ENCODE measurements around the gene PNPLA1. TPM values are rescaled to one million over a fixed set of nuclear protein-coding genes. Genes with fewer than 3 reads are reported as not detected.

PNPLA1 gene
- total RNA-seq, 1 experiment from 2014 or later: not detected

DNA sequence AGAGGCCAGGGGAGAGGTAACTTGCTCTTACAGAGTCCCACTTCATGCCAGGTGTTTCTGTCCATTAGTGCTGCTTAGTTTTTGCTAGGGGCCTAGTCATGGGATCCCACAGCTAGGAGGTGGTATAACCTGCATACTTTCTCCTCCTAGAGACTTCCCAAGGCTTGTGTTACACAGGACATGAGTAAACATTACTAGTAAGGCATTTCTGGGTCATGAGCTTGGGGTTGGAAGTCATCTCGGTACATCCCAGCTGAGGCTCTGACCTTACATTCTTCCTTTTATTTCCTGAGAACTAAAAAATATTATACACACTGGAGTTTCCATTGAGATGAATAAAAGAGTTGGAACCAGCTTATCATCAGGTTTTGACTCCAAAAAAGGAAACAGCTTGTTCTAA lies 20.9 kb upstream of the PNPLA1 start:
- TF ChIP-seq SMAD4 (CRISPR knock-in tag; IDR thresholded peaks at IDR 0.05): no peak
- TF ChIP-seq CREM (CRISPR knock-in tag; IDR thresholded peaks at IDR 0.05): no peak
- TF ChIP-seq, protein P1, sequence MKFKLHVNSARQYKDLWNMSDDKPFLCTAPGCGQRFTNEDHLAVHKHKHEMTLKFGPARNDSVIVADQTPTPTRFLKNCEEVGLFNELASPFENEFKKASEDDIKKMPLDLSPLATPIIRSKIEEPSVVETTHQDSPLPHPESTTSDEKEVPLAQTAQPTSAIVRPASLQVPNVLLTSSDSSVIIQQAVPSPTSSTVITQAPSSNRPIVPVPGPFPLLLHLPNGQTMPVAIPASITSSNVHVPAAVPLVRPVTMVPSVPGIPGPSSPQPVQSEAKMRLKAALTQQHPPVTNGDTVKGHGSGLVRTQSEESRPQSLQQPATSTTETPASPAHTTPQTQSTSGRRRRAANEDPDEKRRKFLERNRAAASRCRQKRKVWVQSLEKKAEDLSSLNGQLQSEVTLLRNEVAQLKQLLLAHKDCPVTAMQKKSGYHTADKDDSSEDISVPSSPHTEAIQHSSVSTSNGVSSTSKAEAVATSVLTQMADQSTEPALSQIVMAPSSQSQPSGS (CRISPR knock-in tag; IDR thresholded peaks at IDR 0.05; ENCODE audit: borderline replicate concordance, low read depth): no peak
- no peak for TF ChIP-seq GABPB1 (CRISPR knock-in tag; IDR thresholded peaks at IDR 0.05)
- ChIA-PET CTCF (interaction anchor here (0.6 to 2.5 kb wide), 4 partner anchors 53 to 92 kb away, joined by 3 to 11 read pairs (median 4); no protein-coding TSS in a partner anchor), POLR2A (no interaction called here)
- ATAC-seq (no peak), DNase-seq (ENCODE audit: low spot score) (no peak)
- H3K4me1 Mint-ChIP-seq: peaks cover 32% of the 10 kb centered on the region
- no peaks in the 10 kb centered on the region for H3K36me3 Mint-ChIP-seq
- H3K27me3 Mint-ChIP-seq (ENCODE audit: low read depth): no peaks in the 10 kb centered on the region
- no peak overlapping the region for H3K4me3 Mint-ChIP-seq
- no peaks in the 10 kb centered on the region for H3K9me3 Mint-ChIP-seq
- H3K27ac Mint-ChIP-seq: no peak overlapping the region

DNA sequence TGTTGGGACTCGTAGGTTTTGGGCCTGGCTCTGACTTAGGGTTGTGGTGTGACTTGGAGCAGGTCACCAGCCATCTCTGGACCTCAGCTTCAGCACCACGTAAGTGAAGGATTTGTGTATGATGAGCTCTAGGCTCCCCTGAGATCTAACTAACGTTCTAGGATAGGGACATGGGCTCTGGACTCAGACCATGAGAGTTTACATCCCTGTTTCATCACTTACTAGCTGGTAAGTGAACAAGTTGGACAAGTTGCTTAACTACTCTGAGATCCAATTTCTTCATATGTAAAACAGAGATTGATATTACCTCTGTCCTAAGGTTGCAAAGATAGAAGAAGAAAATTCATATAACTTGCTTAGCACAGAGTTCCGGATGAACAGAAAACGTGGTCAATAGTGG lies 20.3 kb upstream of the PNPLA1 start:
- no peaks in the 10 kb centered on the region for H3K27me3 Mint-ChIP-seq (ENCODE audit: low read depth)
- H3K36me3 Mint-ChIP-seq: no peaks in the 10 kb centered on the region
- TF ChIP-seq MYBL2 (CRISPR knock-in tag; IDR thresholded peaks at IDR 0.05): no peak
- TF ChIP-seq, protein P2, sequence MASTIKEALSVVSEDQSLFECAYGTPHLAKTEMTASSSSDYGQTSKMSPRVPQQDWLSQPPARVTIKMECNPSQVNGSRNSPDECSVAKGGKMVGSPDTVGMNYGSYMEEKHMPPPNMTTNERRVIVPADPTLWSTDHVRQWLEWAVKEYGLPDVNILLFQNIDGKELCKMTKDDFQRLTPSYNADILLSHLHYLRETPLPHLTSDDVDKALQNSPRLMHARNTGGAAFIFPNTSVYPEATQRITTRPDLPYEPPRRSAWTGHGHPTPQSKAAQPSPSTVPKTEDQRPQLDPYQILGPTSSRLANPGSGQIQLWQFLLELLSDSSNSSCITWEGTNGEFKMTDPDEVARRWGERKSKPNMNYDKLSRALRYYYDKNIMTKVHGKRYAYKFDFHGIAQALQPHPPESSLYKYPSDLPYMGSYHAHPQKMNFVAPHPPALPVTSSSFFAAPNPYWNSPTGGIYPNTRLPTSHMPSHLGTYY (CRISPR knock-in tag; IDR thresholded peaks at IDR 0.05): no peak
- TF ChIP-seq, protein P3, sequence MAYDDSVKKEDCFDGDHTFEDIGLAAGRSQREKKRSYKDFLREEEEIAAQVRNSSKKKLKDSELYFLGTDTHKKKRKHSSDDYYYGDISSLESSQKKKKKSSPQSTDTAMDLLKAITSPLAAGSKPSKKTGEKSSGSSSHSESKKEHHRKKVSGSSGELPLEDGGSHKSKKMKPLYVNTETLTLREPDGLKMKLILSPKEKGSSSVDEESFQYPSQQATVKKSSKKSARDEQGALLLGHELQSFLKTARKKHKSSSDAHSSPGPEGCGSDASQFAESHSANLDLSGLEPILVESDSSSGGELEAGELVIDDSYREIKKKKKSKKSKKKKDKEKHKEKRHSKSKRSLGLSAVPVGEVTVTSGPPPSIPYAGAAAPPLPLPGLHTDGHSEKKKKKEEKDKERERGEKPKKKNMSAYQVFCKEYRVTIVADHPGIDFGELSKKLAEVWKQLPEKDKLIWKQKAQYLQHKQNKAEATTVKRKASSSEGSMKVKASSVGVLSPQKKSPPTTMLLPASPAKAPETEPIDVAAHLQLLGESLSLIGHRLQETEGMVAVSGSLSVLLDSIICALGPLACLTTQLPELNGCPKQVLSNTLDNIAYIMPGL (CRISPR knock-in tag; IDR thresholded peaks at IDR 0.05): no peak
- no peak for TF ChIP-seq SMAD3 (CRISPR knock-in tag; IDR thresholded peaks at IDR 0.05; ENCODE audit: borderline replicate concordance)
- no peak for TF ChIP-seq JUN (CRISPR knock-in tag; IDR thresholded peaks at IDR 0.05)
- TF ChIP-seq, protein P4, sequence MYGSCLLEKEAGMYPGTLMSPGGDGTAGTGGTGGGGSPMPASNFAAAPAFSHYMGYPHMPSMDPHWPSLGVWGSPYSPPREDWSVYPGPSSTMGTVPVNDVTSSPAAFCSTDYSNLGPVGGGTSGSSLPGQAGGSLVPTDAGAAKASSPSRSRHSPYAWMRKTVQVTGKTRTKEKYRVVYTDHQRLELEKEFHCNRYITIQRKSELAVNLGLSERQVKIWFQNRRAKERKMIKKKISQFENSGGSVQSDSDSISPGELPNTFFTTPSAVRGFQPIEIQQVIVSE (CRISPR knock-in tag; IDR thresholded peaks at IDR 0.05; ENCODE audit: borderline replicate concordance): no peak
- no peak for TF ChIP-seq PRRX2 (CRISPR knock-in tag; IDR thresholded peaks at IDR 0.05)
- no peak for TF ChIP-seq TEAD1 (CRISPR knock-in tag; IDR thresholded peaks at IDR 0.05)
- no peak for TF ChIP-seq ZNF671 (CRISPR knock-in tag; IDR thresholded peaks at IDR 0.05)
- no peak for TF ChIP-seq JAZF1 (CRISPR knock-in tag; IDR thresholded peaks at IDR 0.05)
- TF ChIP-seq, protein P5, sequence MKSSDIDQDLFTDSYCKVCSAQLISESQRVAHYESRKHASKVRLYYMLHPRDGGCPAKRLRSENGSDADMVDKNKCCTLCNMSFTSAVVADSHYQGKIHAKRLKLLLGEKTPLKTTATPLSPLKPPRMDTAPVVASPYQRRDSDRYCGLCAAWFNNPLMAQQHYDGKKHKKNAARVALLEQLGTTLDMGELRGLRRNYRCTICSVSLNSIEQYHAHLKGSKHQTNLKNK (CRISPR knock-in tag; IDR thresholded peaks at IDR 0.05): no peak
- no peak for TF ChIP-seq ZNF232 (CRISPR knock-in tag; IDR thresholded peaks at IDR 0.05)
- no peak for TF ChIP-seq ZBTB21 (CRISPR knock-in tag; IDR thresholded peaks at IDR 0.05; ENCODE audit: borderline replicate concordance)
- TF ChIP-seq, protein P6, sequence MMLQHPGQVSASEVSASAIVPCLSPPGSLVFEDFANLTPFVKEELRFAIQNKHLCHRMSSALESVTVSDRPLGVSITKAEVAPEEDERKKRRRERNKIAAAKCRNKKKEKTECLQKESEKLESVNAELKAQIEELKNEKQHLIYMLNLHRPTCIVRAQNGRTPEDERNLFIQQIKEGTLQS (CRISPR knock-in tag; conservative IDR thresholded peaks at IDR 0.05): no peak
- no peak for TF ChIP-seq GTF2I (CRISPR knock-in tag; conservative IDR thresholded peaks at IDR 0.05)
- TF ChIP-seq SOX15 (CRISPR knock-in tag; IDR thresholded peaks at IDR 0.05): no peak
- TF ChIP-seq RELA (CRISPR knock-in tag; IDR thresholded peaks at IDR 0.05; ENCODE audit: borderline replicate concordance): no peak
- TF ChIP-seq, protein P7, sequence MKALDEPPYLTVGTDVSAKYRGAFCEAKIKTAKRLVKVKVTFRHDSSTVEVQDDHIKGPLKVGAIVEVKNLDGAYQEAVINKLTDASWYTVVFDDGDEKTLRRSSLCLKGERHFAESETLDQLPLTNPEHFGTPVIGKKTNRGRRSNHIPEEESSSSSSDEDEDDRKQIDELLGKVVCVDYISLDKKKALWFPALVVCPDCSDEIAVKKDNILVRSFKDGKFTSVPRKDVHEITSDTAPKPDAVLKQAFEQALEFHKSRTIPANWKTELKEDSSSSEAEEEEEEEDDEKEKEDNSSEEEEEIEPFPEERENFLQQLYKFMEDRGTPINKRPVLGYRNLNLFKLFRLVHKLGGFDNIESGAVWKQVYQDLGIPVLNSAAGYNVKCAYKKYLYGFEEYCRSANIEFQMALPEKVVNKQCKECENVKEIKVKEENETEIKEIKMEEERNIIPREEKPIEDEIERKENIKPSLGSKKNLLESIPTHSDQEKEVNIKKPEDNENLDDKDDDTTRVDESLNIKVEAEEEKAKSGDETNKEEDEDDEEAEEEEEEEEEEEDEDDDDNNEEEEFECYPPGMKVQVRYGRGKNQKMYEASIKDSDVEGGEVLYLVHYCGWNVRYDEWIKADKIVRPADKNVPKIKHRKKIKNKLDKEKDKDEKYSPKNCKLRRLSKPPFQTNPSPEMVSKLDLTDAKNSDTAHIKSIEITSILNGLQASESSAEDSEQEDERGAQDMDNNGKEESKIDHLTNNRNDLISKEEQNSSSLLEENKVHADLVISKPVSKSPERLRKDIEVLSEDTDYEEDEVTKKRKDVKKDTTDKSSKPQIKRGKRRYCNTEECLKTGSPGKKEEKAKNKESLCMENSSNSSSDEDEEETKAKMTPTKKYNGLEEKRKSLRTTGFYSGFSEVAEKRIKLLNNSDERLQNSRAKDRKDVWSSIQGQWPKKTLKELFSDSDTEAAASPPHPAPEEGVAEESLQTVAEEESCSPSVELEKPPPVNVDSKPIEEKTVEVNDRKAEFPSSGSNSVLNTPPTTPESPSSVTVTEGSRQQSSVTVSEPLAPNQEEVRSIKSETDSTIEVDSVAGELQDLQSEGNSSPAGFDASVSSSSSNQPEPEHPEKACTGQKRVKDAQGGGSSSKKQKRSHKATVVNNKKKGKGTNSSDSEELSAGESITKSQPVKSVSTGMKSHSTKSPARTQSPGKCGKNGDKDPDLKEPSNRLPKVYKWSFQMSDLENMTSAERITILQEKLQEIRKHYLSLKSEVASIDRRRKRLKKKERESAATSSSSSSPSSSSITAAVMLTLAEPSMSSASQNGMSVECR (CRISPR knock-in tag; IDR thresholded peaks at IDR 0.05; ENCODE audit: borderline replicate concordance): no peak
- TF ChIP-seq, protein P1 (CRISPR knock-in tag; IDR thresholded peaks at IDR 0.05; ENCODE audit: borderline replicate concordance, low read depth): no peak
- no peak overlapping the region for H3K4me3 Mint-ChIP-seq
- ATAC-seq (no peak), DNase-seq (ENCODE audit: low spot score) (no peak)
- ChIA-PET POLR2A (no interaction called here), CTCF (interaction anchor here (0.6 to 2.5 kb wide), 4 partner anchors 53 to 91 kb away, joined by 3 to 11 read pairs (median 4); no protein-coding TSS in a partner anchor)
- H3K27ac Mint-ChIP-seq: no peak overlapping the region
- H3K4me1 Mint-ChIP-seq: peaks cover 27% of the 10 kb centered on the region
- no peaks in the 10 kb centered on the region for H3K9me3 Mint-ChIP-seq

All from WTC11 (cell line).